ENCODE measurements around the gene ANKRD39.
A peak's percentile ranks its signal among the peaks of the same experiment; 100 is the strongest.
"Not testable (repeated sequence)": the region's sequence is repeated elsewhere in the genome, so short reads cannot be mapped to it uniquely, and the experiment has no call there.

Gene ANKRD39

GRCh38 chr2:96806468-96807126 lies 51.2 kb downstream of the ANKRD39 start:
- no peak for DNase-seq

- not testable (repeated sequence) for DNase-seq
These were observed 51.9 kb downstream of the ANKRD39 start for GRCh38 chr2:96805946-96806345.

GRCh38 chr2:96804986-96805385 lies 52.8 kb downstream of the ANKRD39 start:
- no peak for DNase-seq

- DNase-seq = no peak
These were observed 55.1 kb downstream of the ANKRD39 start for GRCh38 chr2:96802721-96803120.

- DNase-seq = no peak
These were observed 55.8 kb downstream of the ANKRD39 start for GRCh38 chr2:96801786-96802595.

- peak; percentile 7 for DNase-seq
These were observed 56.6 kb downstream of the ANKRD39 start for GRCh38 chr2:96801005-96801785.

- DNase-seq = no peak
These were observed 57.5 kb downstream of the ANKRD39 start for GRCh38 chr2:96800061-96801004.

GRCh38 chr2:96799623-96799935 lies 58.2 kb downstream of the ANKRD39 start:
- no peak for DNase-seq

- DNase-seq = no peak
These were observed 58.8 kb downstream of the ANKRD39 start for GRCh38 chr2:96798733-96799622.
